GM12872 (cell line): ENCODE data around the gene EDARADD.

Experiments used
- TF ChIP-seq, protein P1 (sequence below): IDR thresholded peaks from 3 replicates; pipeline ENCODE4 v1.5.1; 2011; ENCODE audit warnings: low read depth, mild to moderate bottlenecking, low read length, moderate library complexity; ENCODE audit not compliant: insufficient read depth

EDARADD gene

DNA sequence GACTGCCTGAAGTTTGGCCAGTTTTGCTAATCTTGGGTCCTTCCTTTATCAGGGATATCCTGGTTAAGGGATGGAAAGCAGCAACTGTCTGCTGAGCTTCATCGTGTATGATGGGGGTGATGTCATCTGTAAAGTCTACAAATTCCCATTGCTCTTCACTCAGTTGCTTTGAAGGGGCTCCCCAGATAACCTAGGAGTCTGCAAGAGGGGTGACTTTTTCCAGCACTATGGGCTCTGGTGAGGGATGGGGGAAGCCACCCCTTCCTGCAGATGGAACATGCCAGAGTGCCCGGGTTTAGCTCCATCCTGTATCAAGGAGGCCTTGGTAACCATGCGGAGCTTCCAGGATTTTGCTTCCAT is 28.4 kb downstream of the EDARADD start:
- TF ChIP-seq, protein P1, sequence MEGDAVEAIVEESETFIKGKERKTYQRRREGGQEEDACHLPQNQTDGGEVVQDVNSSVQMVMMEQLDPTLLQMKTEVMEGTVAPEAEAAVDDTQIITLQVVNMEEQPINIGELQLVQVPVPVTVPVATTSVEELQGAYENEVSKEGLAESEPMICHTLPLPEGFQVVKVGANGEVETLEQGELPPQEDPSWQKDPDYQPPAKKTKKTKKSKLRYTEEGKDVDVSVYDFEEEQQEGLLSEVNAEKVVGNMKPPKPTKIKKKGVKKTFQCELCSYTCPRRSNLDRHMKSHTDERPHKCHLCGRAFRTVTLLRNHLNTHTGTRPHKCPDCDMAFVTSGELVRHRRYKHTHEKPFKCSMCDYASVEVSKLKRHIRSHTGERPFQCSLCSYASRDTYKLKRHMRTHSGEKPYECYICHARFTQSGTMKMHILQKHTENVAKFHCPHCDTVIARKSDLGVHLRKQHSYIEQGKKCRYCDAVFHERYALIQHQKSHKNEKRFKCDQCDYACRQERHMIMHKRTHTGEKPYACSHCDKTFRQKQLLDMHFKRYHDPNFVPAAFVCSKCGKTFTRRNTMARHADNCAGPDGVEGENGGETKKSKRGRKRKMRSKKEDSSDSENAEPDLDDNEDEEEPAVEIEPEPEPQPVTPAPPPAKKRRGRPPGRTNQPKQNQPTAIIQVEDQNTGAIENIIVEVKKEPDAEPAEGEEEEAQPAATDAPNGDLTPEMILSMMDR = no peak

DNA sequence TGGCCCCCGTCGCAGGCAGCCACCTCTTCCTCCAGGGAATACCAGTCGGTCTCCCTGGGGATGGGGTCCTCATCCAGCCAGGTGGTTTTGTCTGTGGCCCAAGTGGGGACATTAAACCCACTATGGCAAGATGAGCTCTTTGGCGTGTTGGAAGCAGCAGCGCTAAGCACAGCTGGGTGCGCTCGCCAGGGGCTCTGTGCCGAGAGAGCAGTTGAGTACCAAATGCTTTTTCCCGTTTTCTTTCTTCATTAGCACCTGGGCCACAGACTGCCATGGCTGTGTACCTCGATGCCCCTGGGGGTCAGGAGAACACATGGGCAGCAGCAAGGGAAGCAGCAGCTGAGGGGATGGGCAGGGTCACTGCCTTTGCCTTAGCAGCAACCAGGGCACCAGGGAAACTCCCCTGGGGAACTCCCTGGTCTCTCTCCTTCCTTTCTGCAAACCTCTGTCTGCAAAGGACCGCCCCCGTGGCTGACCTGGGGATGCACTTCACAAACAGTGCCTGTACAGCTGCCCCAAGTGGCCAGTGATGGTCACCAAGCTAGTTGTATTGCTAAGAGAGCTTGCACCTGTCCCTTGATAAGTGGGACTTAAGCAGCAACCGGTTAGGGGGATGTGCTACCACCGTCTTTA is 31.1 kb downstream of the EDARADD start:
- TF ChIP-seq, protein P1 = peak; percentile 48

DNA sequence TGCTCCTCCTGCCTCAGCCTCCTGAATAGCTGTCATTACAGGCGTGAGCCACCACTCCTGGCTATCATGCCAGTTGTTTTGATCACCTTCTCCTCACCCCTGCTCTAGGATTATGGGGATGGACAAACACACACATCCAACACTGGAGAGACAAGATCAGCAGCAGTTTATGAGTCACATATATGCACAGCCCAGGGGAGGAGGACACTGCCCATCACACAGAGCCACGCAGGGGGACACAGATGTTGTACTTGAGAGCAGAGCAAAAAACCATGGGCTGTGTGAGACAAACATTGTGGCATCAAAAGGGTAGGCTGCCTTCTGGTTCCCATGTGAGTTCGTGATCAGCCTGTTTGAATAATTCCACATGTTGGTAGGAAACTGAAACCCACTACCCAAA is 32.1 kb downstream of the EDARADD start:
- TF ChIP-seq, protein P1 = no peak

DNA sequence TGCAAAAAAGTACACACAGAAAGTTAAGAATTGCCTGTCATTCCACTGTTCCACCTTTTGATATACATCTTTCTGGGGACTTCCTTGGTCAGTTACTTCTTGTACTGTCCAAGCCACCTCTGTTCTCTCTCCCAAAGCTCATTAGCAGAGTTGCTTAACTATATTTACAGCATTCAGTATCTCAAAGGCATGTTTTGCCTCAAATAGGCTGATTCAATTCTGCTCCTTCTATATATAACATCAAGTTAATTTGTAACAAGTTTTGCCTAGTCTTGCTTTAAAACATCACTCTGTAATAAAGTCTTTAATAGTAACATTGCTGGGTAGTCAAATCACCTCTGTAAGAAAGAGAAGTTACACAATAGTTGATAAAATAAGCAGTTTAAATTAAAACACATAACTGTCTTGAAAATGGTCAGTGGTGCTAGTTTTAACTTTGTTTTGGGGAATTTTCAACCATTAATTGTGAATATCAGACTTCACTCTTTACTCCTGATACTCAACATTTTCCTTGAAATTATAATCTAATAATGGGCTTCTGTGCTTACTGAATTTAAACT is 35.7 kb downstream of the EDARADD start:
- TF ChIP-seq, protein P1 = no peak

DNA sequence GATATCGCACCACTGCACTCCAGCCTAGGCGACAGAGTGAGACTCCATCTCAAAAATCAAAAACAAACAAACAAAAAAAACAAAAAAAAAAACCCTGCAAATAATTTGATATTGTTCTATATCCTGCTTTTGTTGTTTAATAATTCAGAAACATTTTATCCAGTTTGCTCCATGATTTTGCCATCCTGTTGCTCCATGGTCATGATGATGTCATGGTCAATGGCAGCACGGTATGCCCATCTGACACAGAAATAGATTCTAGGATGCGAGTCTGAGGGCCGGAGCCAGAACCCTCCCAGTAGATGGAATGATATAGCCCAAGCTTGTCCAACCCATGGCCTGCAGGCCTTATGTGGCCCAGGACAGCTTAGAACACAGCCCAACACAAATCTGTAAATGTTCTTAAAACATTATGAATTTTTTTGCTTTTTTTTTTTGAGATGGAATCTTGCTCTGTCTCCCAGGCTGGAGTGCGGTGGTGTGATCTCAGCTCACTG is 39.8 kb downstream of the EDARADD start:
- TF ChIP-seq, protein P1 = no peak

DNA sequence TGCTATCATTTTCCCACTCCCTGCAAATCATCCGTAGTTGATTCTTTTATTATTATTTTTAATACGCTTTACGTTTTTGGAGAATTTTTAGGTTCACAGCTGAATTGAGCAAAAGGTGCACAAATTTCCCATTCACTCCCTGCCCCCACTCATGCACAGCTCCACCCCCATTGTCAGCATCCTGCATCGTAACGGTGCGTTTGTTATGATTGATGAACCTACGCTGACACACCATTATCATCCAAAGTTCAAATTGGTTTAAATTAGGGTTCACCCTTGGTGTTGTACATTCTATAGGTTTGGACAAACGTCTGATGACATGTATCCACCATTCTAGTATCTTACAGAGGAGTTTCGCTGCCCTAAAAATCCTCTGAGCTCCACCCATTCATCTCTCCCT is 44.5 kb downstream of the EDARADD start:
- TF ChIP-seq, protein P1 = no peak

DNA sequence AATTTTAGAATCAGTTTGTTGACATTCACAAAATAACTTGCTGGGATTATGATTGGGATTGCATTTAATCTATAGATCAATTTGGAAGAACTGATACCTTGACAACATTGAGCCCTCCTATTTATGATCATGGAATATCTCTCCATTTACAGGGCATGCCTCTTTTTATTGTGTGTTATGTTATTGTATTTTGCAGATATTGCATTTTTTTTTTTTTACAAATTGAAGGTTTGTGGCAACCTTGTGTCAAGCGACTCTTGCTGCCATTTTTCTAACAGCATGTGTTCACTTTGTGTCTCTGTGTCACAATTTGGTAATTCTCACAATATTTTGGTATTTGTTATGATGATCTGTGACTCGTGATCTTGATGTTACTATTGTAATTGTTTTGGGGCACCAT is 46.3 kb downstream of the EDARADD start:
- TF ChIP-seq, protein P1 = no peak
